GM23338 (cell line): ENCODE results near the gene ZNF592. TPM values are rescaled to one million over a fixed set of nuclear protein-coding genes. Genes with fewer than 3 reads are reported as not detected.

Source experiments
- ATAC-seq: fragments of 200-7000 bp; cut with Tn5 transposase; 3 replicates; pipeline ENCODE4 v1.9.1; 2020
- DNase-seq: peaks from one replicate; pipeline ENCODE4 v3.0.0-alpha.2; 2015; ENCODE audit warnings: low spot score
- H2AFZ ChIP-seq: fragments of 200-600 bp; sonication (generic); 2 replicates; pipeline ENCODE4 v1.8.0; 2016; ENCODE audit warnings: antibody characterized with exemption, mild to moderate bottlenecking, moderate library complexity
- H3F3A ChIP-seq: fragments of 200-600 bp; sonication (generic); replicated peaks from 2 replicates; pipeline ENCODE4 v1.8.0; 2017; ENCODE audit warnings: antibody characterized with exemption, mixed run types, low read depth
- H3K27ac ChIP-seq: fragments of 200-600 bp; sonication (generic); 2 replicates; pipeline ENCODE4 v1.6.1; 2016; ENCODE audit warnings: low read depth
- H3K27me3 ChIP-seq: fragments of 200-600 bp; sonication (generic); 2 replicates; pipeline ENCODE4 v1.8.0; 2016; ENCODE audit warnings: mild to moderate bottlenecking, mixed run types, moderate library complexity; ENCODE audit not compliant: insufficient read depth
- H3K36me3 ChIP-seq: fragments of 200-600 bp; sonication (generic); 2 replicates; pipeline ENCODE4 v1.8.0; 2016; ENCODE audit warnings: mild to moderate bottlenecking; ENCODE audit not compliant: insufficient read depth
- H3K4me1 ChIP-seq: fragments of 200-600 bp; sonication (generic); 2 replicates; pipeline ENCODE4 v1.8.0; 2016; ENCODE audit warnings: mild to moderate bottlenecking, moderate library complexity; ENCODE audit not compliant: insufficient read depth
- H3K4me2 ChIP-seq: fragments of 200-600 bp; sonication (generic); 2 replicates; pipeline ENCODE4 v1.7.1; 2017; ENCODE audit warnings: mixed run types
- H3K4me3 ChIP-seq: fragments of 200-600 bp; sonication (generic); 2 replicates; pipeline ENCODE4 v1.6.1; 2016; ENCODE audit warnings: mixed run types
- H3K79me2 ChIP-seq: fragments of 200-600 bp; sonication (generic); replicated peaks from 2 replicates; pipeline ENCODE4 v1.8.0; 2017; ENCODE audit warnings: mild to moderate bottlenecking; ENCODE audit not compliant: insufficient read depth
- H3K9me2 ChIP-seq: fragments of 200-600 bp; sonication (generic); 2 replicates; pipeline ENCODE4 v1.8.0; 2017; ENCODE audit not compliant: insufficient read depth
- H4K20me1 ChIP-seq: fragments of 200-600 bp; sonication (generic); replicated peaks from 2 replicates; pipeline ENCODE4 v1.8.0; 2017; ENCODE audit warnings: mild to moderate bottlenecking; ENCODE audit not compliant: insufficient read depth
- H3K27ac Mint-ChIP-seq: 2 replicates; pipeline ENCODE4 v1.8.0; 2020; ENCODE audit warnings: inconsistent platforms, mild to moderate bottlenecking, moderate library complexity, mixed read lengths
- H3K27me3 Mint-ChIP-seq: 3 replicates; pipeline ENCODE4 v1.8.0; 2022; ENCODE audit warnings: low read depth, mild to moderate bottlenecking, moderate library complexity, mixed read lengths, inconsistent platforms; ENCODE audit not compliant: insufficient read depth, poor library complexity
- H3K36me3 Mint-ChIP-seq: 3 replicates; pipeline ENCODE4 v1.8.0; 2021; ENCODE audit warnings: low read depth, mild to moderate bottlenecking, inconsistent platforms, moderate library complexity, mixed read lengths
- H3K4me1 Mint-ChIP-seq: 3 replicates; pipeline ENCODE4 v1.8.0; 2020; ENCODE audit warnings: mild to moderate bottlenecking, inconsistent platforms, mixed read lengths
- H3K4me3 Mint-ChIP-seq: 3 replicates; pipeline ENCODE4 v1.8.0; 2021; ENCODE audit warnings: moderate library complexity, mild to moderate bottlenecking, inconsistent platforms, mixed read lengths
- H3K9me3 Mint-ChIP-seq: 3 replicates; pipeline ENCODE4 v1.8.0; 2020; ENCODE audit warnings: moderate library complexity, mild to moderate bottlenecking, inconsistent platforms, mixed read lengths
- CREB1 ChIP-seq: fragments of 250-450 bp; sonication (Bioruptor Pico); IDR thresholded peaks from 2 replicates; pipeline ENCODE4 v1.5.0; 2020; ENCODE audit warnings: low read depth, mild to moderate bottlenecking, moderate library complexity
- EZH2phosphoT487 ChIP-seq: fragments of 200-600 bp; sonication (generic); IDR thresholded peaks from one replicate; pipeline ENCODE4 v1.8.1; 2018; ENCODE audit warnings: antibody characterized with exemption; ENCODE audit not compliant: unreplicated experiment
- JUNB ChIP-seq: IDR thresholded peaks from one replicate; pipeline ENCODE4 v1.6.1; 2016; ENCODE audit warnings: antibody characterized with exemption; ENCODE audit not compliant: unreplicated experiment
- POLR2AphosphoS5 ChIP-seq: IDR thresholded peaks from 2 replicates; pipeline ENCODE4 v1.6.1; 2016; ENCODE audit warnings: antibody characterized with exemption, low read depth
- polyA plus RNA-seq: library from polyadenylated mRNA; unstranded; fragments of >200 nt; fragmentation: Nextera tagmentation; extraction: Ambion mirVana; gene quantifications from 2 replicates; pipeline ENCODE4 v1.2.1, GENCODE V29; 2016
- total RNA-seq: library from RNA; depleted of rRNA; stranded (reverse); fragments of >200 nt; shearing (Covaris generic); gene quantifications from 2 replicates; pipeline ENCODE4 v1.2.3, GENCODE V29; 2014
- TF ChIP-seq, protein P1 (sequence below): IDR thresholded peaks from one replicate; pipeline ENCODE4 v1.6.1; 2018; ENCODE audit warnings: antibody characterized with exemption; ENCODE audit not compliant: unreplicated experiment
- TF ChIP-seq, protein P2 (sequence below): IDR thresholded peaks from 2 replicates; pipeline ENCODE4 v1.6.1; 2016; ENCODE audit warnings: antibody characterized with exemption
- TF ChIP-seq, protein P3 (sequence below), 2 experiments: fragments of 200-600 bp in 1 of 2; sonication (generic) in 1 of 2; conservative IDR thresholded peaks; 2 replicates each; pipeline versions ENCODE4 v1.5.1 to v1.6.1; 2016 to 2017; ENCODE audit warnings: antibody characterized with exemption in 2 of 2, low read depth in 2 of 2, mild to moderate bottlenecking in 2 of 2, moderate library complexity in 1 of 2

ZNF592 gene
- total and polyA plus RNA-seq, 2 experiments from 2014 or later = 4.4 to 21.4 TPM

DNA sequence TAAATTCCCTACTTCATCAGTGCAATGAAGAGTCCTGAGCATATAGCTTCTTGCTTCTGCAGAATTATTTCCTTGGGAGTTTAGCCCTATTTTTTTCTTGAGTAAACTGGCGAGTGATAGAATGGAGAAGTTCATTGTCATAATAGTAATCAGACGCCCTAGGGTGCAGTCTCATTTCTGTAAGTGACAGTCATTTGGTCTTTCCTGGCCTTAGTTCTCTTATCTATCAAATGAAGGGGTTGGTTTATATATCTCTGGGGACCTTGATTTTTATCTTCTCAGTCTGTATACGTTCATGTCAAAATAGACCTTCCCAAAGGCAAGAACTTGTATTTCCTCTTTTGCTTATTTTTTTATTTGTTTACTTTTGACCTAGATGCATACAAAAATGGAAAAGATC lies 58.8 kb downstream of the ZNF592 start (continued):
- TF ChIP-seq, protein P1, sequence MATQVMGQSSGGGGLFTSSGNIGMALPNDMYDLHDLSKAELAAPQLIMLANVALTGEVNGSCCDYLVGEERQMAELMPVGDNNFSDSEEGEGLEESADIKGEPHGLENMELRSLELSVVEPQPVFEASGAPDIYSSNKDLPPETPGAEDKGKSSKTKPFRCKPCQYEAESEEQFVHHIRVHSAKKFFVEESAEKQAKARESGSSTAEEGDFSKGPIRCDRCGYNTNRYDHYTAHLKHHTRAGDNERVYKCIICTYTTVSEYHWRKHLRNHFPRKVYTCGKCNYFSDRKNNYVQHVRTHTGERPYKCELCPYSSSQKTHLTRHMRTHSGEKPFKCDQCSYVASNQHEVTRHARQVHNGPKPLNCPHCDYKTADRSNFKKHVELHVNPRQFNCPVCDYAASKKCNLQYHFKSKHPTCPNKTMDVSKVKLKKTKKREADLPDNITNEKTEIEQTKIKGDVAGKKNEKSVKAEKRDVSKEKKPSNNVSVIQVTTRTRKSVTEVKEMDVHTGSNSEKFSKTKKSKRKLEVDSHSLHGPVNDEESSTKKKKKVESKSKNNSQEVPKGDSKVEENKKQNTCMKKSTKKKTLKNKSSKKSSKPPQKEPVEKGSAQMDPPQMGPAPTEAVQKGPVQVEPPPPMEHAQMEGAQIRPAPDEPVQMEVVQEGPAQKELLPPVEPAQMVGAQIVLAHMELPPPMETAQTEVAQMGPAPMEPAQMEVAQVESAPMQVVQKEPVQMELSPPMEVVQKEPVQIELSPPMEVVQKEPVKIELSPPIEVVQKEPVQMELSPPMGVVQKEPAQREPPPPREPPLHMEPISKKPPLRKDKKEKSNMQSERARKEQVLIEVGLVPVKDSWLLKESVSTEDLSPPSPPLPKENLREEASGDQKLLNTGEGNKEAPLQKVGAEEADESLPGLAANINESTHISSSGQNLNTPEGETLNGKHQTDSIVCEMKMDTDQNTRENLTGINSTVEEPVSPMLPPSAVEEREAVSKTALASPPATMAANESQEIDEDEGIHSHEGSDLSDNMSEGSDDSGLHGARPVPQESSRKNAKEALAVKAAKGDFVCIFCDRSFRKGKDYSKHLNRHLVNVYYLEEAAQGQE = no peak
- TF ChIP-seq POLR2AphosphoS5 (no peak), JUNB (no peak)
- TF ChIP-seq, protein P2, sequence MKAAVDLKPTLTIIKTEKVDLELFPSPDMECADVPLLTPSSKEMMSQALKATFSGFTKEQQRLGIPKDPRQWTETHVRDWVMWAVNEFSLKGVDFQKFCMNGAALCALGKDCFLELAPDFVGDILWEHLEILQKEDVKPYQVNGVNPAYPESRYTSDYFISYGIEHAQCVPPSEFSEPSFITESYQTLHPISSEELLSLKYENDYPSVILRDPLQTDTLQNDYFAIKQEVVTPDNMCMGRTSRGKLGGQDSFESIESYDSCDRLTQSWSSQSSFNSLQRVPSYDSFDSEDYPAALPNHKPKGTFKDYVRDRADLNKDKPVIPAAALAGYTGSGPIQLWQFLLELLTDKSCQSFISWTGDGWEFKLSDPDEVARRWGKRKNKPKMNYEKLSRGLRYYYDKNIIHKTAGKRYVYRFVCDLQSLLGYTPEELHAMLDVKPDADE = no peak

DNA sequence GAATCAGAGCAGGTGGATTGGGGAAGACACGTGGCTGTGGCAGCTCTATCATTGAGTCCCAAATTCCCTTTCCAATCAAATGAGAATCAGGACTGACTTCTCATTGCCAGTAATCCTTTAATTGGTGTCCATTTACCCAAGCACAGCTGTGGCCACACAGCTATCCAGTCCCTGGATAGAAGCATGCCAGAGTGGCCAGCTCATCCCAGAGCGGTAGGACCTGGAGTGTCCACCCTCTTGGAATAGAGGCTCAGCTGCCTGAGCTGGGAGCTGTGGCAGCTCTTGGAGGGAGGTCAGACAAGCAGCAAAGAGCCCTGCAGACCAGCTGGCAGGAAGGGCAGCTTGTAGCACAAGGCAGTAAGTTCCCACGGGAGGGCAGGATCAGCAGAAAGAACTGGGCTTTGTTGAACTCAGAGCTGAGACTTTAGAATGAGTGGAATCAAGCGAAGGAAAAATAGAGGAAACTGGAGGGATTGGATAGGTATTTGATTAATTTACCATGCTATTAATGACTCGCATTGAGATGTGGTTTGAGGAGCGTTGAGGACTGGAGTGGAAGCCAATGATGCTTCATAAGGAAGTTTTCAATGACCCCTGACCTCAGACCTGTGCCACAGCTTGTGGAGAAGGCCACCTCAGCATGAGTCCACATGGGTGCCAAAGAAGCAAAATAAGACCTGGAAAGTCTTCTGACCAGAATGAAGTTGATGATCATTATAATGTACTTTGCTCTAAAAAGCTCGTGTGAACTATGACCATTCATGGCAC lies 61.9 kb downstream of the ZNF592 start:
- Histone ChIP-seq H3K27me3 (no peaks in the 10 kb centered on the region), H3K4me1 (no peaks in the 10 kb centered on the region), H3K4me2 (no peak overlapping the region), H3K4me3 (no peak overlapping the region), H2AFZ (no peak overlapping the region), H4K20me1 (no peaks in the 10 kb centered on the region), H3K79me2 (no peaks in the 10 kb centered on the region), H3K27ac (no peak overlapping the region), H3F3A (no peaks in the 10 kb centered on the region), H3K9me2 (0 out of 2 replicates have a peak, but pooled peaks cover 3% of the 10 kb centered on the region), H3K36me3 (no peaks in the 10 kb centered on the region; the same call in 1 of the 2 replicates)
- TF ChIP-seq EZH2phosphoT487 (no peak), CREB1 (CRISPR knock-in tag) (no peak)
- TF ChIP-seq, protein P3, sequence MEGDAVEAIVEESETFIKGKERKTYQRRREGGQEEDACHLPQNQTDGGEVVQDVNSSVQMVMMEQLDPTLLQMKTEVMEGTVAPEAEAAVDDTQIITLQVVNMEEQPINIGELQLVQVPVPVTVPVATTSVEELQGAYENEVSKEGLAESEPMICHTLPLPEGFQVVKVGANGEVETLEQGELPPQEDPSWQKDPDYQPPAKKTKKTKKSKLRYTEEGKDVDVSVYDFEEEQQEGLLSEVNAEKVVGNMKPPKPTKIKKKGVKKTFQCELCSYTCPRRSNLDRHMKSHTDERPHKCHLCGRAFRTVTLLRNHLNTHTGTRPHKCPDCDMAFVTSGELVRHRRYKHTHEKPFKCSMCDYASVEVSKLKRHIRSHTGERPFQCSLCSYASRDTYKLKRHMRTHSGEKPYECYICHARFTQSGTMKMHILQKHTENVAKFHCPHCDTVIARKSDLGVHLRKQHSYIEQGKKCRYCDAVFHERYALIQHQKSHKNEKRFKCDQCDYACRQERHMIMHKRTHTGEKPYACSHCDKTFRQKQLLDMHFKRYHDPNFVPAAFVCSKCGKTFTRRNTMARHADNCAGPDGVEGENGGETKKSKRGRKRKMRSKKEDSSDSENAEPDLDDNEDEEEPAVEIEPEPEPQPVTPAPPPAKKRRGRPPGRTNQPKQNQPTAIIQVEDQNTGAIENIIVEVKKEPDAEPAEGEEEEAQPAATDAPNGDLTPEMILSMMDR (conservative IDR thresholded peaks at IDR 0.05; ENCODE audit: low read depth in 2 of 2) = no peak
- no peak for ATAC-seq
- no peak for DNase-seq
- no peaks in the 10 kb centered on the region for H3K4me1 Mint-ChIP-seq
- no peaks in the 10 kb centered on the region for H3K36me3 Mint-ChIP-seq
- H3K9me3 Mint-ChIP-seq = no peaks in the 10 kb centered on the region
- peaks cover 6% of the 10 kb centered on the region for H3K27me3 Mint-ChIP-seq
- H3K4me3 Mint-ChIP-seq = no peak overlapping the region
- no peak overlapping the region for H3K27ac Mint-ChIP-seq
